Mucosa of stomach (tissue), 1 donor: ENCODE measurements around the gene ZNF322.
A peak's percentile ranks its signal among the peaks of the same experiment; 100 is the strongest.
"Not testable (repeated sequence)": the region's sequence is repeated elsewhere in the genome, so short reads cannot be mapped to it uniquely, and the experiment has no call there.

Experiments used
- H3K27me3 ChIP-seq: one replicate; pipeline ENCODE4 v1.7.0; 2013; ENCODE audit warnings: mild to moderate bottlenecking, low read length; ENCODE audit not compliant: control insufficient read depth, insufficient read depth
- H3K36me3 ChIP-seq: one replicate; pipeline ENCODE4 v1.7.0; 2013; ENCODE audit warnings: low read length; ENCODE audit not compliant: control insufficient read depth, insufficient read depth
- H3K4me1 ChIP-seq: one replicate; pipeline ENCODE4 v1.7.0; 2013; ENCODE audit warnings: mild to moderate bottlenecking, low read length; ENCODE audit not compliant: control insufficient read depth, insufficient read depth
- H3K4me3 ChIP-seq: one replicate; pipeline ENCODE4 v1.7.0; 2013; ENCODE audit warnings: low read length
- H3K9ac ChIP-seq: one replicate; pipeline ENCODE4 v1.7.0; 2013; ENCODE audit warnings: mild to moderate bottlenecking, low read length, moderate library complexity
- H3K9me3 ChIP-seq: one replicate; pipeline ENCODE4 v1.7.0; 2013; ENCODE audit warnings: mild to moderate bottlenecking, low read length, moderate library complexity; ENCODE audit not compliant: control insufficient read depth
- donor health status: Pancreatic carcinoma.

The ZNF322 gene

GRCh38 chr6:26659042-26659999 lies at the start of gene ZNF322:
ZNF322 (minus strand) TSS chr6:26659746; CDS start chr6:26638553, 21,193 bp downstream.
- Histone ChIP-seq H3K4me1 (peaks cover 7% of the 10 kb centered on the region), H3K9ac (peak within 1 kb of the TSS; percentile 90), H3K27me3 (no peaks in the 10 kb centered on the region), H3K4me3 (peak within 1 kb of the TSS; percentile 77), H3K9me3 (no peaks in the 10 kb centered on the region), H3K36me3 (no peaks in the 10 kb centered on the region)

GRCh38 chr6:26705780-26706179 lies 46.2 kb upstream of the ZNF322 start:
- not testable (repeated sequence) for H3K4me1 ChIP-seq, H3K36me3 ChIP-seq, H3K4me3 ChIP-seq, H3K27me3 ChIP-seq, H3K9me3 ChIP-seq, H3K9ac ChIP-seq

GRCh38 chr6:26705352-26705751 lies 45.8 kb upstream of the ZNF322 start:
- H3K9me3 ChIP-seq, H3K36me3 ChIP-seq, H3K4me3 ChIP-seq, H3K4me1 ChIP-seq, H3K9ac ChIP-seq, H3K27me3 ChIP-seq: not testable (repeated sequence)

GRCh38 chr6:26701023-26701747 lies 41.6 kb upstream of the ZNF322 start:
- not testable (repeated sequence) for H3K27me3 ChIP-seq, H3K9me3 ChIP-seq, H3K9ac ChIP-seq, H3K4me3 ChIP-seq, H3K4me1 ChIP-seq, H3K36me3 ChIP-seq

GRCh38 chr6:26697496-26697895 lies 38.0 kb upstream of the ZNF322 start:
- not testable (repeated sequence) for H3K9ac ChIP-seq, H3K27me3 ChIP-seq, H3K4me1 ChIP-seq, H3K4me3 ChIP-seq, H3K9me3 ChIP-seq, H3K36me3 ChIP-seq

GRCh38 chr6:26689324-26689947 lies 29.9 kb upstream of the ZNF322 start:
- H3K36me3 ChIP-seq, H3K9me3 ChIP-seq, H3K4me1 ChIP-seq, H3K27me3 ChIP-seq, H3K9ac ChIP-seq, H3K4me3 ChIP-seq: not testable (repeated sequence)

GRCh38 chr6:26682435-26683042 lies 23.0 kb upstream of the ZNF322 start:
- H3K27me3 ChIP-seq, H3K4me3 ChIP-seq, H3K9ac ChIP-seq, H3K36me3 ChIP-seq, H3K9me3 ChIP-seq, H3K4me1 ChIP-seq: not testable (repeated sequence)

GRCh38 chr6:26673287-26673686 lies 13.7 kb upstream of the ZNF322 start:
- not testable (repeated sequence) for H3K9me3 ChIP-seq, H3K9ac ChIP-seq

GRCh38 chr6:26670558-26670957 lies 11.0 kb upstream of the ZNF322 start:
- not testable (repeated sequence) for H3K27me3 ChIP-seq, H3K9ac ChIP-seq, H3K4me1 ChIP-seq, H3K36me3 ChIP-seq, H3K4me3 ChIP-seq, H3K9me3 ChIP-seq

More at GRCh38 chr6:26673287-26673686, 13.7 kb upstream of the ZNF322 start:
- not testable (repeated sequence) for H3K36me3 ChIP-seq, H3K4me1 ChIP-seq, H3K4me3 ChIP-seq, H3K27me3 ChIP-seq

GRCh38 chr6:26670003-26670402 lies 10.5 kb upstream of the ZNF322 start:
- H3K27me3 ChIP-seq, H3K9ac ChIP-seq, H3K9me3 ChIP-seq, H3K4me3 ChIP-seq, H3K36me3 ChIP-seq, H3K4me1 ChIP-seq: not testable (repeated sequence)

- Histone ChIP-seq H3K4me3 (peak overlapping the region; percentile 77), H3K4me1 (peaks cover 7% of the 10 kb centered on the region), H3K36me3 (no peaks in the 10 kb centered on the region), H3K27me3 (peaks cover 3% of the 10 kb centered on the region), H3K9ac (peak overlapping the region; percentile 90), H3K9me3 (no peaks in the 10 kb centered on the region)
These were observed 435 bp upstream of the ZNF322 start for GRCh38 chr6:26660000-26660361.

- Histone ChIP-seq H3K4me3 (no peak overlapping the region), H3K9me3 (no peaks in the 10 kb centered on the region), H3K27me3 (no peaks in the 10 kb centered on the region), H3K4me1 (peaks cover 7% of the 10 kb centered on the region), H3K9ac (no peak overlapping the region), H3K36me3 (no peaks in the 10 kb centered on the region)
These were observed 2.3 kb downstream of the ZNF322 start for GRCh38 chr6:26657256-26657655.
